ENCODE results near the gene E2F8. TPM values are rescaled to one million over a fixed set of nuclear protein-coding genes. Genes with fewer than 3 reads are reported as not detected.
"Not testable (repeated sequence)": the region's sequence is repeated elsewhere in the genome, so short reads cannot be mapped to it uniquely, and the experiment has no call there.

Gene E2F8
- total RNA-seq, 1 donor from 2014 or later = 4.2 TPM

GRCh38 chr11:19276859-19277808 lies 36.4 kb upstream of the E2F8 start:
- no peaks in the 10 kb centered on the region for H3K36me3 ChIP-seq (ENCODE audit: control insufficient read depth in 3 of 3, insufficient read depth in 3 of 3, low read length in 3 of 3)
- no peak overlapping the region for H3K9ac ChIP-seq (ENCODE audit: low read depth in 1 of 3, low read length in 3 of 3)
- H3K27ac ChIP-seq (ENCODE audit: low read depth, low read length) = no peak overlapping the region

DNA sequence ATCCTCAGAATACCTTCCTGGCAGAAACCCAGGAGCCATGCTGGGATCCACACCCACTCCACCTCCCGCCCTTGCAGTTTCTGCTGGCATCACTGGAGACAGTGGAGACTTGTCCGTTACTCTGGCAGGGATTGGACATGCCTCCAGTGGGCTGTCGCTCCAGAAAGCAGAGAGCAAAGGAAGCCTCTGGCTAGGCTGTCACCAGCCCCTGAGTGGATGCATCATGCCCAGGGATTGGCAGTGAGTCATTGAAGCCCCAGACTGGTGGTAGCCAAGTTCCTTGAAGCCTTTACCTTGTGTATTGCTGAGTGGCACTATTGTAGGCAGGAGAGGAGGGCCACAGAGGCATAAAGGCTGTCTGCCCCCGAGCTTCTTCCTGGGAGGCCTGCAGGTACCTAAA lies 34.8 kb upstream of the E2F8 start:
- H3K27ac ChIP-seq (ENCODE audit: low read depth, low read length) = no peak overlapping the region
- no peaks in the 10 kb centered on the region for H3K36me3 ChIP-seq (ENCODE audit: control insufficient read depth in 3 of 3, insufficient read depth in 3 of 3, low read length in 3 of 3)
- H3K4me3 ChIP-seq (ENCODE audit: low read length in 3 of 3) = no peak overlapping the region
- H3K27me3 ChIP-seq (ENCODE audit: control insufficient read depth in 3 of 3, insufficient read depth in 3 of 3, low read length in 3 of 3) = peaks cover 0 to 4% (median 0%) of the 10 kb centered on the region in 3 donors
- no peaks in the 10 kb centered on the region for H3K9me3 ChIP-seq (ENCODE audit: control insufficient read depth in 3 of 3, low read length in 3 of 3)
- no peak overlapping the region for H3K9ac ChIP-seq (ENCODE audit: low read depth in 1 of 3, low read length in 3 of 3)
- H3K4me1 ChIP-seq (ENCODE audit: control insufficient read depth in 3 of 3, insufficient read depth in 3 of 3, low read length in 3 of 3) = no peaks in the 10 kb centered on the region

More at GRCh38 chr11:19276859-19277808, 36.4 kb upstream of the E2F8 start:
- H3K9me3 ChIP-seq (ENCODE audit: control insufficient read depth in 3 of 3, low read length in 3 of 3) = no peaks in the 10 kb centered on the region
- H3K27me3 ChIP-seq (ENCODE audit: control insufficient read depth in 3 of 3, insufficient read depth in 3 of 3, low read length in 3 of 3) = peaks cover 0 to 4% (median 0%) of the 10 kb centered on the region in 3 donors
- H3K4me1 ChIP-seq (ENCODE audit: control insufficient read depth in 3 of 3, insufficient read depth in 3 of 3, low read length in 3 of 3) = no peaks in the 10 kb centered on the region
- no peak overlapping the region for H3K4me3 ChIP-seq (ENCODE audit: low read length in 3 of 3)

GRCh38 chr11:19273219-19273618 lies 32.5 kb upstream of the E2F8 start:
- not testable (repeated sequence) for H3K4me3 ChIP-seq (ENCODE audit: low read length in 3 of 3); H3K36me3 ChIP-seq (ENCODE audit: control insufficient read depth in 3 of 3, insufficient read depth in 3 of 3, low read length in 3 of 3); H3K4me1 ChIP-seq (ENCODE audit: control insufficient read depth in 3 of 3, insufficient read depth in 3 of 3, low read length in 3 of 3); H3K9ac ChIP-seq (ENCODE audit: low read depth in 1 of 3, low read length in 3 of 3); H3K27ac ChIP-seq (ENCODE audit: low read depth, low read length); H3K27me3 ChIP-seq (ENCODE audit: control insufficient read depth in 3 of 3, insufficient read depth in 3 of 3, low read length in 3 of 3); H3K9me3 ChIP-seq (ENCODE audit: control insufficient read depth in 3 of 3, low read length in 3 of 3)

GRCh38 chr11:19268909-19269308 lies 28.2 kb upstream of the E2F8 start:
- peaks cover 0 to 3% (median 0%) of the 10 kb centered on the region in 3 donors for H3K27me3 ChIP-seq (ENCODE audit: control insufficient read depth in 3 of 3, insufficient read depth in 3 of 3, low read length in 3 of 3)
- no peaks in the 10 kb centered on the region for H3K9me3 ChIP-seq (ENCODE audit: control insufficient read depth in 3 of 3, low read length in 3 of 3)
- H3K27ac ChIP-seq (ENCODE audit: low read depth, low read length) = no peak overlapping the region
- H3K4me3 ChIP-seq (ENCODE audit: low read length in 3 of 3) = no peak overlapping the region
- peaks cover 0 to 4% (median 0%) of the 10 kb centered on the region in 3 donors for H3K4me1 ChIP-seq (ENCODE audit: control insufficient read depth in 3 of 3, insufficient read depth in 3 of 3, low read length in 3 of 3)
- H3K36me3 ChIP-seq (ENCODE audit: control insufficient read depth in 3 of 3, insufficient read depth in 3 of 3, low read length in 3 of 3) = no peaks in the 10 kb centered on the region
- no peak overlapping the region for H3K9ac ChIP-seq (ENCODE audit: low read depth in 1 of 3, low read length in 3 of 3)

DNA sequence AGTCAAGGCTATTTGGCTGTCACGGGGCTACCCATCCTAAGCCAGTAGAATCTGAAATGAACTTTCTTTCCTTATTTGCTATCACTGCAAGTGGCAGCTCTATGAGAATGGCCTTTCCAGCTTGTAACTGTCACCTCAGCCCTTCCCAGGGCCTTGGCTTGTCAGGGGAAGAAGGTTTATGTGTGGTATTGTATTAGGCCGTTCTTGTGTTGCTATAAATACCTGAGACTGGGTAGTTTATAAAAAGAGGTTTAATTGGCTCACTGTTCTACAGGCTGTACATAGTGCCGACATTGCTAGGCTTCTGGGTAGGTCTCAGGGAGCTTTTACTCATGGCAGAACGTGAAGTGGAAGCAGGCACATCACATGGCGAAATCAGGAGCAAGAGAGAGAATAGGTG lies 26.8 kb upstream of the E2F8 start:
- Histone ChIP-seq H3K36me3 (ENCODE audit: control insufficient read depth in 3 of 3, insufficient read depth in 3 of 3, low read length in 3 of 3) (no peaks in the 10 kb centered on the region), H3K4me3 (ENCODE audit: low read length in 3 of 3) (no peak overlapping the region), H3K27me3 (ENCODE audit: control insufficient read depth in 3 of 3, insufficient read depth in 3 of 3, low read length in 3 of 3) (peaks cover 0 to 3% (median 0%) of the 10 kb centered on the region in 3 donors), H3K9me3 (ENCODE audit: control insufficient read depth in 3 of 3, low read length in 3 of 3) (no peaks in the 10 kb centered on the region), H3K27ac (ENCODE audit: low read depth, low read length) (no peak overlapping the region), H3K4me1 (ENCODE audit: control insufficient read depth in 3 of 3, insufficient read depth in 3 of 3, low read length in 3 of 3) (peaks cover 0 to 4% (median 0%) of the 10 kb centered on the region in 3 donors), H3K9ac (ENCODE audit: low read depth in 1 of 3, low read length in 3 of 3) (no peak overlapping the region)

DNA sequence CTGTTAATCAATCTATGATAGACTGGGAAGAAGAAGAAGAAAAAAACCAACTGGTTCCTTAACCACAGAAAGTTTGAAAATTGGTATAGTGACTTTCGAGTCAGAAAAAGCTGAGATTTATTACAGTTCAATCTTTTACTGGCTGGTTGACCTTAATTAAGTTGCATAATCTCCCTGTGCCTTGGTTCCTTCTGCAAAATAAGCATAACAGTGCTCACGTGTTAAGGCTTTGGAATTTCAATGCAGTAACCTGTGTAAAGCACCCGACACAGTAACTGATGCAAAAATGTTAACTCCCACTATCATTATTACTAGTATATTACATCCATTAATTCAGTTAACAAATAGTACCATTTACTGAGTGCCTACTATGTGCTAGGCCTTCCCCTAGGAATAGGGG lies 22.6 kb upstream of the E2F8 start:
- no peak overlapping the region for H3K27ac ChIP-seq (ENCODE audit: low read depth, low read length)
- no peaks in the 10 kb centered on the region for H3K27me3 ChIP-seq (ENCODE audit: control insufficient read depth in 3 of 3, insufficient read depth in 3 of 3, low read length in 3 of 3)
- no peak overlapping the region for H3K4me3 ChIP-seq (ENCODE audit: low read length in 3 of 3)
- peaks cover 0 to 4% (median 0%) of the 10 kb centered on the region in 3 donors for H3K4me1 ChIP-seq (ENCODE audit: control insufficient read depth in 3 of 3, insufficient read depth in 3 of 3, low read length in 3 of 3)
- H3K9me3 ChIP-seq (ENCODE audit: control insufficient read depth in 3 of 3, low read length in 3 of 3) = no peaks in the 10 kb centered on the region
- no peaks in the 10 kb centered on the region for H3K36me3 ChIP-seq (ENCODE audit: control insufficient read depth in 3 of 3, insufficient read depth in 3 of 3, low read length in 3 of 3)
- no peak overlapping the region for H3K9ac ChIP-seq (ENCODE audit: low read depth in 1 of 3, low read length in 3 of 3)

DNA sequence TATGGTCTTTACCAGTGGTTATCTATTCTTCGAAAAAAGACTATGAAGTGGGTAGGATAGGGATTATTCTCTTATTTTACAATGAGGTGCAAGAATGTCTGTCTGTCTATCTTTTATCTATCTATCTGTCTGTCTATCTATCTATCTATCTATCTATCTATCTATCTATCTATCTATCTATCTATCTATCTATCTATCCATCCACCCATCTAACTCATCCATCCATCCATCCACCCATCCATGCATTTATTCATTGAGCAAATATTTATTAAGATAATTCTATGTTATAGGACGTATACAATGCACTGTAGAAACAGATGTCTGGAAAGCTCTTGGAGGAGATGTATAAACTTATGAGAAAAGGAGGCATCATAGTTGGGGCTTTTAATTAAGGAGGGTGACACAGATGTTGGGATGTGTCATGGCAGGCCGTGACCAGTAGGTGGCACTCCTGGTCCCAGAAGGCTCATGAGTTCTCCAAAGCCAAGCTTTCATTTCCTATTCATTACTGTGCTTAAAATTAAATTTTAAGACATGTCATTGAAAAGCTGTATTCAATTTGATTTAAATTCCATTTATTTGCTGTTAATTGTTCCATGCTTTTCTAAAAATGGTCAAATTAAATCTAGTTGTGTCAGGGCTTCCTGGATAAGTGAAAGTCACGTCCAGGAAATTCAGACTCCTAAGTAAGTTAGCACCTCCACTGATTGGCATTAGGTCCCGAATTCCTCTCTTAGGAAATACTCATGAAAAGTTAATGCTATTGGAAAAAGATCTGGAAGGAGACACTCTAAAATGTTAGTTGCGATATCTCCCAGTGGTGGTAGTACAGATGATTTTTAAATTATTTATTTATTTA lies 19.0 kb upstream of the E2F8 start:
- peaks cover 0 to 3% (median 0%) of the 10 kb centered on the region in 3 donors for H3K4me1 ChIP-seq (ENCODE audit: control insufficient read depth in 3 of 3, insufficient read depth in 3 of 3, low read length in 3 of 3)
- H3K4me3 ChIP-seq (ENCODE audit: low read length in 3 of 3) = peak overlapping the region in 2 of 3 donors; percentile 11 to 59
- H3K9ac ChIP-seq (ENCODE audit: low read depth in 1 of 3, low read length in 3 of 3) = no peak overlapping the region
- H3K36me3 ChIP-seq (ENCODE audit: control insufficient read depth in 3 of 3, insufficient read depth in 3 of 3, low read length in 3 of 3) = no peaks in the 10 kb centered on the region
- H3K27me3 ChIP-seq (ENCODE audit: control insufficient read depth in 3 of 3, insufficient read depth in 3 of 3, low read length in 3 of 3) = no peaks in the 10 kb centered on the region
- H3K27ac ChIP-seq (ENCODE audit: low read depth, low read length) = no peak overlapping the region
- no peaks in the 10 kb centered on the region for H3K9me3 ChIP-seq (ENCODE audit: control insufficient read depth in 3 of 3, low read length in 3 of 3)

DNA sequence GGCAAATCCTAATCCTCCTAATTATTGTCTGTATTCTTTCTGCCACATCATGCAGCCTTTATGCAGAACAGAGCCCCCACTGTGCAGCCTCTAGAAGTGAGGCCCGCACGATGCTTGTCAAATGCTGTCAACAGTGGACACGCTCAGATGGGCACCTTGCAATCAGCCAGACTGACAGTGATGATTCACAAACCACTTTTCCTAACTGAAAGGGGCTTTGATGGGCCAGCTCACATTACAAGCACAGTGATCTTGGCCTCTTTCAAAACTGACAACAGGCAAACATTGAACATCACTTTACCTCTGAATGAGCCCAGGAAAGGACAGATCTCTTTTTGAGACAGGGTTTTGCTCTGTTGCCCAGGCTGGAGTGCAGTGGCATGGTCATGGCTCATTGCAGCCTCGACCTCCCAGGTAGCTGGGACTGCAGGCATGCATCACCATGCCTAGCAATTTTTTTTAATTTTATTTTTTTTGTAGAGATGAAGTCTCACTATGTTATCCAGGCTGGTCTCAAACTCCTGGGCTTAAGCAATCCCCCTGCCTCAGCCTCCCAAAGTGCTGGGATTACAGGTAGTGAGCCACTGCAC lies 18.0 kb upstream of the E2F8 start:
- H3K27me3 ChIP-seq (ENCODE audit: control insufficient read depth in 3 of 3, insufficient read depth in 3 of 3, low read length in 3 of 3) = no peaks in the 10 kb centered on the region
- no peak overlapping the region for H3K27ac ChIP-seq (ENCODE audit: low read depth, low read length)
- H3K9ac ChIP-seq (ENCODE audit: low read depth in 1 of 3, low read length in 3 of 3) = no peak overlapping the region
- no peaks in the 10 kb centered on the region for H3K4me1 ChIP-seq (ENCODE audit: control insufficient read depth in 3 of 3, insufficient read depth in 3 of 3, low read length in 3 of 3)
- H3K36me3 ChIP-seq (ENCODE audit: control insufficient read depth in 3 of 3, insufficient read depth in 3 of 3, low read length in 3 of 3) = no peaks in the 10 kb centered on the region
- H3K9me3 ChIP-seq (ENCODE audit: control insufficient read depth in 3 of 3, low read length in 3 of 3) = no peaks in the 10 kb centered on the region
- no peak overlapping the region for H3K4me3 ChIP-seq (ENCODE audit: low read length in 3 of 3)

DNA sequence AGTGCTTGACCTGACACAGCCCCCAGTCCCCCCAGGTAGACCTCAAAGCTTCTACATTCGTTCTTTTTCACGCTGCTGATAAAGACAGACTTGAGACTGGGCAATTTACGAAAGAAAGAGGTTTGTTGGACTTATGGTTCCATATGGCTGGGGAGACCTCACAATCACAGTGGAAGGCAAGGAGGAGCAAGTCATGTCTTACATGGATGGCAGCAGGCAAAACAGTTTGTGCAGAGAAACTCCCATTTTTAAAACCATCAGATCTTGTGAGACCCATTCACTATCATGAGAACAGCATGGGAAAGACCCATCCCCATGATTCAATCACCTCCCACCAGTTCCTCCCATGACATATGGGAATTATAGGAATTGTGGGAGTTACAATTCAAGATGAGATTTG lies 13.7 kb upstream of the E2F8 start:
- H3K9me3 ChIP-seq (ENCODE audit: control insufficient read depth in 3 of 3, low read length in 3 of 3); H3K9ac ChIP-seq (ENCODE audit: low read depth in 1 of 3, low read length in 3 of 3); H3K4me3 ChIP-seq (ENCODE audit: low read length in 3 of 3); H3K27ac ChIP-seq (ENCODE audit: low read depth, low read length); H3K27me3 ChIP-seq (ENCODE audit: control insufficient read depth in 3 of 3, insufficient read depth in 3 of 3, low read length in 3 of 3); H3K4me1 ChIP-seq (ENCODE audit: control insufficient read depth in 3 of 3, insufficient read depth in 3 of 3, low read length in 3 of 3); H3K36me3 ChIP-seq (ENCODE audit: control insufficient read depth in 3 of 3, insufficient read depth in 3 of 3, low read length in 3 of 3): not testable (repeated sequence)
